Glutamatergic neuron (in vitro differentiated cells): ENCODE results near the gene LRRC3. TPM values are rescaled to one million over a fixed set of nuclear protein-coding genes. Genes with fewer than 3 reads are reported as not detected.

Experiments
- DNase-seq: peaks from one replicate; pipeline ENCODE4 v3.0.0; 2022
- H3K27ac Mint-ChIP-seq: one replicate; pipeline ENCODE4 v1.8.0; 2020; ENCODE audit warnings: mild to moderate bottlenecking, mixed read lengths, inconsistent platforms; ENCODE audit not compliant: unreplicated experiment
- H3K27me3 Mint-ChIP-seq: one replicate; pipeline ENCODE4 v1.8.0; 2020; ENCODE audit warnings: mild to moderate bottlenecking, moderate library complexity, mixed read lengths, inconsistent platforms; ENCODE audit not compliant: unreplicated experiment
- H3K36me3 Mint-ChIP-seq: one replicate; pipeline ENCODE4 v1.8.0; 2020; ENCODE audit warnings: mild to moderate bottlenecking, mixed read lengths, inconsistent platforms; ENCODE audit not compliant: unreplicated experiment
- H3K4me1 Mint-ChIP-seq: one replicate; pipeline ENCODE4 v1.8.0; 2020; ENCODE audit warnings: mild to moderate bottlenecking, low read depth, mixed read lengths, inconsistent platforms; ENCODE audit not compliant: unreplicated experiment
- H3K4me3 Mint-ChIP-seq: one replicate; pipeline ENCODE4 v1.8.0; 2020; ENCODE audit warnings: mild to moderate bottlenecking, mixed read lengths, inconsistent platforms; ENCODE audit not compliant: unreplicated experiment
- H3K9me3 Mint-ChIP-seq: one replicate; pipeline ENCODE4 v1.8.0; 2020; ENCODE audit warnings: mild to moderate bottlenecking, moderate library complexity, mixed read lengths, inconsistent platforms; ENCODE audit not compliant: unreplicated experiment
- total RNA-seq: library from RNA; stranded (reverse); fragmentation: NEBNext Ultra II Directional; extraction: Animal tissue kit (Norgen Biotek cat#: 25700); gene quantifications from one replicate; pipeline ENCODE4 v1.2.1, GENCODE V29; 2021; ENCODE audit not compliant: unreplicated experiment
- TF ChIP-seq, protein P1 (sequence below): fragments of 200-600 bp; sonication (generic); IDR thresholded peaks from one replicate; pipeline ENCODE4 v1.5.0; 2021; ENCODE audit not compliant: partially characterized antibody, unreplicated experiment

The LRRC3 gene
- total RNA-seq, 1 donor from 2014 or later = 5.8 TPM

GRCh38 chr21:44436111-44436611 lies 19.1 kb upstream of the LRRC3 start:
- Mint-ChIP-seq H3K36me3 (no peaks in the 10 kb centered on the region), H3K4me1 (no peaks in the 10 kb centered on the region), H3K27me3 (peaks cover 3% of the 10 kb centered on the region), H3K9me3 (peaks cover 6% of the 10 kb centered on the region), H3K4me3 (no peak overlapping the region), H3K27ac (no peak overlapping the region)
- no peak for DNase-seq
- TF ChIP-seq, protein P1, sequence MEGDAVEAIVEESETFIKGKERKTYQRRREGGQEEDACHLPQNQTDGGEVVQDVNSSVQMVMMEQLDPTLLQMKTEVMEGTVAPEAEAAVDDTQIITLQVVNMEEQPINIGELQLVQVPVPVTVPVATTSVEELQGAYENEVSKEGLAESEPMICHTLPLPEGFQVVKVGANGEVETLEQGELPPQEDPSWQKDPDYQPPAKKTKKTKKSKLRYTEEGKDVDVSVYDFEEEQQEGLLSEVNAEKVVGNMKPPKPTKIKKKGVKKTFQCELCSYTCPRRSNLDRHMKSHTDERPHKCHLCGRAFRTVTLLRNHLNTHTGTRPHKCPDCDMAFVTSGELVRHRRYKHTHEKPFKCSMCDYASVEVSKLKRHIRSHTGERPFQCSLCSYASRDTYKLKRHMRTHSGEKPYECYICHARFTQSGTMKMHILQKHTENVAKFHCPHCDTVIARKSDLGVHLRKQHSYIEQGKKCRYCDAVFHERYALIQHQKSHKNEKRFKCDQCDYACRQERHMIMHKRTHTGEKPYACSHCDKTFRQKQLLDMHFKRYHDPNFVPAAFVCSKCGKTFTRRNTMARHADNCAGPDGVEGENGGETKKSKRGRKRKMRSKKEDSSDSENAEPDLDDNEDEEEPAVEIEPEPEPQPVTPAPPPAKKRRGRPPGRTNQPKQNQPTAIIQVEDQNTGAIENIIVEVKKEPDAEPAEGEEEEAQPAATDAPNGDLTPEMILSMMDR = no peak

DNA sequence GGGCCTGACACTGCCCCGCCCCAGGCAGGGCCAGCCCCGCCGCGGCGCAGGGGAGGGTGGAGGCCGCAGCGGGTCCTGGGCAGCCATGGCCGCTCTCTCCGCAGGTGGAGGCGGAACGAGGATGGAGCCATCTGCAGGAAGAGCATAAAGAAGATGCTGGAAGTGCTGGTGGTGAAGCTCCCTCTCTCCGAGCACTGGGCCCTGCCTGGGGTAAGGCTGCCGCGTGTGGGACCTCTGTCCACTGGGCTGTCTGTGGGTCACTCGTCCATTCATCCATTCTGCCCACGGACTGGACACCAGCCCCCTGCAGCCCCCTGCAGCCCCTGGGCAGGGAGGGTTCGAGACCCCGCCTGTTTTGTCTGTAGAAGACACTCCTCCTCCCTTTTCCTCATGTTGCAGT lies 18.4 kb upstream of the LRRC3 start:
- no peak overlapping the region for H3K27ac Mint-ChIP-seq

GRCh38 chr21:44437371-44437695 lies 18.0 kb upstream of the LRRC3 start:
- H3K4me1 Mint-ChIP-seq = no peaks in the 10 kb centered on the region
- no peak overlapping the region for H3K4me3 Mint-ChIP-seq
- TF ChIP-seq, protein P1 = no peak

More for the DNA sequence above, 18.4 kb upstream of the LRRC3 start:
- no peak overlapping the region for H3K4me3 Mint-ChIP-seq
- H3K9me3 Mint-ChIP-seq = peaks cover 6% of the 10 kb centered on the region
- H3K27me3 Mint-ChIP-seq = peaks cover 3% of the 10 kb centered on the region
- TF ChIP-seq, protein P1 = no peak
- H3K36me3 Mint-ChIP-seq = no peaks in the 10 kb centered on the region
- H3K4me1 Mint-ChIP-seq = no peaks in the 10 kb centered on the region
- no peak for DNase-seq

GRCh38 chr21:44437696-44438431 lies 17.4 kb upstream of the LRRC3 start:
- H3K27ac Mint-ChIP-seq = no peak overlapping the region
- peaks cover 6% of the 10 kb centered on the region for H3K27me3 Mint-ChIP-seq

More at GRCh38 chr21:44437371-44437695, 18.0 kb upstream of the LRRC3 start:
- Mint-ChIP-seq H3K36me3 (no peaks in the 10 kb centered on the region), H3K27ac (no peak overlapping the region), H3K9me3 (peaks cover 4% of the 10 kb centered on the region), H3K27me3 (peaks cover 3% of the 10 kb centered on the region)
- no peak for DNase-seq

More at GRCh38 chr21:44437696-44438431, 17.4 kb upstream of the LRRC3 start:
- peaks cover 4% of the 10 kb centered on the region for H3K9me3 Mint-ChIP-seq
- H3K4me1 Mint-ChIP-seq = no peaks in the 10 kb centered on the region
- H3K36me3 Mint-ChIP-seq = no peaks in the 10 kb centered on the region
- H3K4me3 Mint-ChIP-seq = no peak overlapping the region
- no peak for DNase-seq
- TF ChIP-seq, protein P1 = no peak
